HL-60 (cell line): ENCODE measurements around the gene TTC17.

ENCODE experiments used
- CTCF ChIP-seq: IDR thresholded peaks from one replicate; pipeline ENCODE4 v1.5.1; 2011; ENCODE audit warnings: low read length, control low read depth, inconsistent platforms; ENCODE audit not compliant: insufficient read depth
- GABPA ChIP-seq: IDR thresholded peaks from 2 replicates; pipeline ENCODE4 v1.6.1; 2012; ENCODE audit warnings: low read depth
- POLR2AphosphoS5 ChIP-seq: IDR thresholded peaks from 2 replicates; pipeline ENCODE4 v1.6.1; 2012; ENCODE audit warnings: low read depth
- REST ChIP-seq: IDR thresholded peaks from 2 replicates; pipeline ENCODE4 v1.6.1; 2012; ENCODE audit warnings: low read depth; ENCODE audit not compliant: insufficient replicate concordance

- TF ChIP-seq POLR2AphosphoS5 (no peak), REST (no peak), GABPA (no peak), CTCF (no peak)
These were observed 153.2 kb downstream of the TTC17 start for GRCh38 chr11:43511959-43512358.
